NCI-H2171 (cell line): ENCODE data around the gene RNF149.
A peak's percentile ranks its signal among the peaks of the same experiment; 100 is the strongest.
"Not testable (repeated sequence)": the region's sequence is repeated elsewhere in the genome, so short reads cannot be mapped to it uniquely, and the experiment has no call there.

Source experiments
- DNase-seq: peaks from one replicate; lab custom pipeline; 2025; lab: John Stamatoyannopoulos, UW

The RNF149 gene

DNA sequence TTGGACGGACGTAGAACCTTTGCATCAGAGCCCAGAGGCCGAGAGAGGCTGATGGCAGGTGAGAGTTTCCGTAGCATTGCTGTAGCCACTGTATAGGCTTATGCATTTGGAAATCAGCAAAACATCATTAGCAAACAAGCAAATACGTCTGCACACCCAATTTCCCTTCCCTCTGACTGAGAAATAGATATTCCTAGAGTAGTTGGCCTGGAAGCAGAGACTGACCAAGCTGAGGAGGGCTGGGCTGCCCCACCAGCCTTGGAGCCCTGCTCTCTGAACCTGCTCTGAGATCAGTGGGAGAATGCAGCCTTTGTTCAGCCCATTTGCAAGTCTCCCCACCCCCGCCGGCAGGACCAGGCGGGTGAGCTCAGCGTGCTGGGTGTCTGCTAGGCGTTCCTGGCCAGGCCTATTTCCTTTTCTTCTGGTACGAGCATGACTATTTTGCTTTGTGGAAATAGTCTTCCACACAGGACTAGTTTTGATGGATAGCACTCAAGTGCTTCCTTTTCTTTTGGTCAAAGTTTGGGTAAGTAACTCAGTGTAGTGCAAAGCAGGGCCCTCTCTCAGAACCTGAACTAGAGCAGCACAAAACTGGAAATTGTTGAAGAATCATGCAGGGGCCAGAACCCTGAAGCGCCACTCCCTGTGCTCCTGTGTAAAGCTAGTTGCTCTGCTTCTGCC lies 21.9 kb upstream of the RNF149 start:
- no peak for DNase-seq

DNA sequence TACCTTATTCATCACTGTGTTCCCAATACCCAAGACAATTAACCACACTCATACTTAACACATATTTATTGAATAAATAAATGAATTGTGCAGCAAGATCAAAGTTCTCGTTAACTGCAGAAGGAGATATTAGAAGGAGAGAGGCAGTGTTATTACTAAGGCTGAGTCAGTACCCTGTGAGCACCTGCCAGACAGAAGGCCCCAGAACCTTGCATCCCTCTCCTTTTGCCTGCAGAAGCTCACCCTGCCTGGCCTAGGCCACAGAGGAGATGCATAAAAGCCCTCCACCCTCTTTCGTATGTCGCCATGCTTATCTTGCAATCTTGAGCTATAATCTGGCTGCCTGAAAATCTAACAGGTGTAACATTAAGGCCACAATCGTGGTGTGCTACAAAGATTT lies 20.5 kb upstream of the RNF149 start:
- peak; percentile 11 for DNase-seq

GRCh38 chr2:101328474-101329007 lies 20.0 kb upstream of the RNF149 start:
- peak; percentile 46 for DNase-seq

GRCh38 chr2:101327863-101328394 lies 19.4 kb upstream of the RNF149 start:
- DNase-seq: no peak

DNA sequence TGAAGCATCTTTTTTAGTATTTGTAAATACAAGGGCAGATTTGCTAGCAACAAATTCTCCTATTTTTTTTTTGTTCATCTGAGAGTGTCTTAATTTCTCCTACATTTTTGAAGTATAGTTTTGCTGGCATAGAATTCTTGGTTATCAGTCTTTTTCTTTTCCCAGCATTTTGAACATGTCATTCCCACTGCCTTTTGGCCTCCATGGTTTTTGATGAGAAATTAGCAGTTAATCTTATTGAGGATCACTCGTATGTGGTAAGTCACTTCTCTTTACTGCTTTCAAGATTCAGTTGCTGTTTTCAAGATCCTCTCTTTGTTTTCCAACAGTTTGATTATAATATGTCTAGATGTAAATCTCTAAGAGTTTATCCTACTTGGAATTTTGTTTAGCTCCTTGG lies 16.9 kb upstream of the RNF149 start:
- DNase-seq: no peak

GRCh38 chr2:101316568-101316967 lies 8.1 kb upstream of the RNF149 start:
- not testable (repeated sequence) for DNase-seq

- DNase-seq: no peak
Measured at GRCh38 chr2:101311696-101312017, 3.2 kb upstream of the RNF149 start.

GRCh38 chr2:101310834-101311695 lies 2.6 kb upstream of the RNF149 start:
- no peak for DNase-seq

DNA sequence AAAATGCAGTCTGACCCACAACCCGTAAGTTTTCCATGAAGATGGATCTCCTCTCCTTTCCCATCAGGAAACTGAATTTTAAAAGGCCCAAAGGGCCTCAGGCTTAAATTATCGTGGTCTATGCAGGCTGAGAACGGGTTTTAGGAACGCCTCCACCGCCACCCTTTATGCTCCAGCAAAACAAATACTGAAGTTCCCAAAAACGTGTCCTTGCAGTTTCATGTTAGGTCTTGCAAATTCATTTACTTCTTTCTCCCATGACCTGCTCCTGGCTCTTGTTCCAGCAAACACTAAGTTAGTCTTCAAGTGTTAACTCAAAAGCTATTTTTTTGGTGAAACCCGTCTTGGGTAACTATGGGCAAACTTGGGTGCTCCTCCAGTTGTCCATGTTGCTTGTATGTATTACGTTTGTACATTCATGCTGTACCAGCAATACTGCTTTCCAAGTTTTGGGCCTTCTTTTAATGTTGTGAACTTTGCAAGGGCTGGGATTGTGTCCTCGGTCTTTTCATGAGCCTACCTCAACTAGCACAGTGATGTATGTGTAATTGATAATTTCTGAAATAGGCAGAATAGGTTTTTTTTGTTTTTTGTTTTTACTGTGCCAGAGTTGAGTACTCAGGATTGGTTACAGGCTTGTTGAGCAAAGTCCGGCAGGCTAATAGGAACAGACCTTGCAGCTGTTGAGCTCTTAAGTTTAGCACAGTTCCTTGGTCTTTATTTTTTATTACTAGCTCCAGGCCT lies 1.8 kb upstream of the RNF149 start:
- DNase-seq: no peak

GRCh38 chr2:101307950-101308431 lies 510 bp downstream of the RNF149 start:
- peak; percentile 15 for DNase-seq

DNA sequence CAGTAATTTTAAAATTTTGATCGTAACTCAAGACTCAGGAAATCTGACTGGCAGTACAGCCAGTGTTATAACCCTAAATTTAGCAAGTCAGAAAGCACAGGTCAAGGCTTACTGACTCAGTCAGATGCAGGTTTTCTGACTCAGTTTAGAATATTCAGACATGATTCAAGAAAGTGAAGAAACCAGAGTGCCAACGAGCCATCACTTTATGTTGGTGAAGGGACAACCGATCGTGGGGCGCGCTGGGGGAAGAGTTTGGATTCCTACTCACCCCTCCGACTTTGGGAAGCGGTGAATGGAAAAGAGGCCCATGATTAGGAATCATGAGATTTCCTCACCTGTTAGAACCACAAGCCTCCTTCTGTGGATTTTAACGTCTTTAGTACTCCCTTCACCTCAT lies 998 bp downstream of the RNF149 start:
- DNase-seq: no peak

GRCh38 chr2:101306410-101306809 lies 2.1 kb downstream of the RNF149 start:
- no peak for DNase-seq

- no peak for DNase-seq
Measured at GRCh38 chr2:101305492-101306078, 2.9 kb downstream of the RNF149 start.

DNA sequence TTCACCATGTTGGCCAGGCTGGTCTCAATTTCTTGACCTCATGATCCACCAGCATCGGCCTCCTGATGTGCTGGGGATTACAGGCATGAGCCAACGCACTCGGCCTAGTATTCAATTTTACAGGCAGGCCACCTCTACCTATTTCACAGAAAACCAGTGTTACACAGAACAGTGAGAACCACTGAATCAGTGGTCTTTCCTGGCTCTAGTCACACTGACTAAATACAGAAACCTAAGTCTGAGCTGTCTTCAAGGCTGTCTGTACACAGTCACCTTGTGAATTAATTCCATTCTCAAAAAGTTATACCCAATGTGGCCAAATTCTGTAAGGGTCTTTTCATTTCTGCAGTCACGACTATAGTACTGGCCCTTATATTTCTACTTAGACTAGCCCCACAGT lies 3.5 kb downstream of the RNF149 start:
- no peak for DNase-seq

DNA sequence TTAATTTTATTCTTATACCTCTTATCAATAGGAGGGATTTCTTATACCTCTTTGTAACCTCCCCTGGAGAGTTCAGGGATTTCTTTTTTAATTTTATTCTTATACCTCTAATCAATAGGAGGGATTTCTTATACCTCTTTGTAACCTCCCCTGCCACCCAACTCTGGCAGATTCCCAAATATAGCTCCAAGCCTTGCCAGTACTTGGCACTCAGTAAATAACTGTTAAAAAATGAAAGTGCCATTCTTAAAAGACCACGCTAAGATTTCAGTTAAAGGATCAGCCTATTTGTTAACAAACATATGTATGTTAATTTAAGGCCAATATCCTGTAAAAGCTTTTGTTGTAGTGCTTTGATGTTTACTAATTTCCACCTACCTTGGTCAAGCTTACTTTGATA lies 4.8 kb downstream of the RNF149 start:
- DNase-seq: no peak

DNA sequence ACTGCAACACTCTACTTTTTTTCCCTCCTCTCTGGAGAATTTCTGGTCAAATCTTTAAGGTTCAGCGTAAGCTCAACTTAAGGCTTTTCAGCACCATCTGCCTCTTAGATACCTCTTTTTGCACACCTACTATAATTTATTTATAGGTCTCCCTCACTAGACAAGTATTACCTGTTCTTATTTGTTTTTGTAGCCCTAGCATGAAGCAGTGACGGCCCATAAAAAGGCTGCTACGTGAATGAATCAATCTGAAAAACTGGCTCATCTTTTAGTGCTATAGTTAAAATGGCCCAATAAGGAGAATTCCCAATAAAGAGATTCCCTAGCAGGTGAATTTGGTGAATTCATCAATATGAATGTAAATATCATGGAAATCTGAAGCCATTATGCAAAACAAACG lies 6.5 kb downstream of the RNF149 start:
- no peak for DNase-seq

GRCh38 chr2:101300836-101301235 lies 7.7 kb downstream of the RNF149 start:
- no peak for DNase-seq

DNA sequence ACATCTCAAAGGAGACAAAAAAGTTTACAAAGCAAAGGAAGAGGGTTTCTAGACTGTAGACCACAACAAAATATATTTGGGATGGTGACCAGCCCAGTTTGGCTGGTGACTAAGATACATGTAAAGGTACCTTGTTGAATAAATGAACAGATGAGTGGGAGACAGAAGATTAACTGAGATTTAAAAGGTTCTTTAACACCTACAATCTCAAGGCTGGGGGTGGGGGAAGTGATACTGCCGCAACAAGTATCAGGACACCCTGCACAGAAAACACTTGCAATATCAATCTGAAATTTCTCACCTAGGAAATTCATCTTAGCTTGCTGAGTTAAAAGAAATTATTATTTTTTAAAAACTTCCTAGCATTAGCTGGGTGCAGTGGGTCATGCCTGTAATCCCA lies 8.3 kb downstream of the RNF149 start:
- DNase-seq: no peak

- no peak for DNase-seq
Measured at GRCh38 chr2:101299604-101300003, 8.9 kb downstream of the RNF149 start.

DNA sequence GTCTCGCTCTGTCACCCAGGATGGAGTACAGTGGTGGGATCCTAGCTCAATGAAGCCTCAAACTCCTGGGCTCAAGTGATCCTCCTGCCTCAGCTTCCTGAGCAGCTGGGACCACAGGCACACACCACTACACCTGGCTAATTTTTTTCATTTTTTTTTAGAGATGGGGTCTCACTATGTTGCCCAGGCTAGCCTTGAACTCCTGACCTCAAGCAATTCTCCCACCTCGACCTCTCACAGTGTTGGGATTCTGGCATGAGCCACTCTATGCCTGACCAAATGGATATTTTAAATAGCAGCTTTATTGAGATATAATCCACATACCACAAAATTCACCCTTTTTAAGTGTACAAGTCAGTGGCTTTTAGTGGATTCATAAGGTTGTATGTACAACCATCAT lies 11.1 kb downstream of the RNF149 start:
- no peak for DNase-seq

GRCh38 chr2:101296371-101296770 lies 12.1 kb downstream of the RNF149 start:
- no peak for DNase-seq

GRCh38 chr2:101295895-101296294 lies 12.6 kb downstream of the RNF149 start:
- DNase-seq: no peak
